22Rv1 (cell line): Measurements from ENCODE around the gene PLA2G4A.

Experiments
- ZFX ChIP-seq: fragments of 450-650 bp; IDR thresholded peaks from 2 replicates; pipeline ENCODE4 v1.6.1; 2017; ENCODE audit warnings: antibody characterized with exemption, borderline replicate concordance
- TF ChIP-seq, protein P1 (sequence below): fragments of 450-650 bp; IDR thresholded peaks from 2 replicates; pipeline ENCODE4 v1.5.1; 2017; ENCODE audit warnings: mild to moderate bottlenecking

DNA sequence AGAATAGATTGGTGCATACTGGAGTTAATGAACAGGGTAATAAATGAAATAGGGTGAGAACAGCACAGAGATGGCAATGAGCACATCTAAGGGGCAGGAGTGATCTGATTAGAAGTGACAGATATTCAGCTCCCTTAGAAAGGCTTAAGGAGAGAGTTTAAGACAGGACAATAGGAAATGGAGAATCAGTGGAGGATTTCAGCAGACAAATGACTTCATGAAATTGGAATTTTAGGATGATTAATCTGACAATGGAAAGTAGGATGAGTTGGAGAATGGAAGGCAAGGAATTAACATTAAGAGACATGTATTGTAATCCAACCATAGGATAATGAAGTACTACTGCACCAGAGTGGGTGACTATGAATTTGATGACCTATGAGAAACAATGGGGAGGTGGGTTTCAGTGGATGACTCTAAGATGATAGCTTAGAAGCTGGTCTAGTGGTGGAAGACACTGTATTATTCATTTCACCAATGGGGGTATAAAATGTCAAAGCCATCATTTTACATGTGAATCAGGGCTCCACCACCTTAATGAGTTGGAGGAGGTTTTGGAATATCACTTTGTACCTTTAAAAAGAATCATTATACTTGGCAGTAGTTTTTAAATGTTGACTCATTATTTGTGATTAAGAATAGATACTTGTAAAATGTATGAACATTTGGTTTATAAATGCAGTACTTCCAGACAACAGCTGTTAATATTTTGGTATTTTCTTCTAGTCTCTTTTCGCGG lies 139.1 kb downstream of the PLA2G4A start:
- TF ChIP-seq, protein P1, sequence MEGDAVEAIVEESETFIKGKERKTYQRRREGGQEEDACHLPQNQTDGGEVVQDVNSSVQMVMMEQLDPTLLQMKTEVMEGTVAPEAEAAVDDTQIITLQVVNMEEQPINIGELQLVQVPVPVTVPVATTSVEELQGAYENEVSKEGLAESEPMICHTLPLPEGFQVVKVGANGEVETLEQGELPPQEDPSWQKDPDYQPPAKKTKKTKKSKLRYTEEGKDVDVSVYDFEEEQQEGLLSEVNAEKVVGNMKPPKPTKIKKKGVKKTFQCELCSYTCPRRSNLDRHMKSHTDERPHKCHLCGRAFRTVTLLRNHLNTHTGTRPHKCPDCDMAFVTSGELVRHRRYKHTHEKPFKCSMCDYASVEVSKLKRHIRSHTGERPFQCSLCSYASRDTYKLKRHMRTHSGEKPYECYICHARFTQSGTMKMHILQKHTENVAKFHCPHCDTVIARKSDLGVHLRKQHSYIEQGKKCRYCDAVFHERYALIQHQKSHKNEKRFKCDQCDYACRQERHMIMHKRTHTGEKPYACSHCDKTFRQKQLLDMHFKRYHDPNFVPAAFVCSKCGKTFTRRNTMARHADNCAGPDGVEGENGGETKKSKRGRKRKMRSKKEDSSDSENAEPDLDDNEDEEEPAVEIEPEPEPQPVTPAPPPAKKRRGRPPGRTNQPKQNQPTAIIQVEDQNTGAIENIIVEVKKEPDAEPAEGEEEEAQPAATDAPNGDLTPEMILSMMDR: no peak
- TF ChIP-seq ZFX: no peak
